Stimulated activated CD8-positive, alpha-beta memory T cell treated with anti-CD3 and anti-CD28 coated beads, Interleukin-12 subunit alpha, Interleukin-12 subunit beta, amount 100 ng/mL, for 1 hour (primary cell): Measurements from ENCODE around the gene DDAH1.

Source experiments
- DNase-seq: peaks from one replicate; pipeline ENCODE4 v3.0.0-alpha.2; 2020; ENCODE audit warnings: low read depth

Gene DDAH1

DNA sequence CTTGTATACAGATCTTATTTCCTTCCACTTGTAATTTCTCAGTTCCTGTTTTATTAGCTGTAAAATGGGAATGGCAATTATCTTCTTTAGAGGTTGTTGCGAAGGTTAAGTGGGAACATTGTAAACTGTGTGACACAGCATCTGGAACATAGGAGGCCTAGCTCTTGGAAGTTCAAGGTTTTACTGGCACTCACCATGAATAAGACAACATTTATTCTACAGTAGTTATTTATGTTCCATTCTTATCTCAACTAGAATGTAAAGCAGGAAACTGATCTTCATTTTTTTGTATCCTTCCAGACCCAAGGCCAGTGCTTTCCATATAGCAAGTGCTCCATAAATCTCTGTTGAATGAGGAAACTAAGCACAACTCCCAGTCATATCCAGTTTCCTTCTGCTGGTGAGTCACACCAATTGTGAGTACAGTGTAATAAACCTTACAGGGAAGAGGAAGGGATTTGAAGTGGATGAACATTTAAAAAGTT, 189.9 kb downstream of the DDAH1 start:
- DNase-seq, result no peak

DNA sequence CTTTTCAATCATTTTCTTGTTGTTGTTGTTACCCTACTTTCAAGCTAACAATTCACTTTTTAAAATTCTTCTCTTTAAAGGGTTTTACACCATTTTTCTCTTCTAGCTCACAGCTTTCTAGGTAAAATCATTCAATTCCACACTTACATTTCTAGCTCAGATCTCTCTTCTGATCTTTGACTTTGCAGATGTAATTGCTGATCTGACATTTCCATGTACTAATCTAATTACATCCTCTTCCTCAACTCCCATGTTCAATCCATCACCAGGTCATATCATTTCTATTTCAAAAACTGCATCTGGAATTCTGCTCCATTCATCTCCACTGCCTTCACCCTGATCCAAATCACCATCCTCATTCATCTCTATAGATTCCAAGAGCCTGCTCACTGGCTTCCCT, 191.6 kb downstream of the DDAH1 start:
- no peak for DNase-seq

DNA sequence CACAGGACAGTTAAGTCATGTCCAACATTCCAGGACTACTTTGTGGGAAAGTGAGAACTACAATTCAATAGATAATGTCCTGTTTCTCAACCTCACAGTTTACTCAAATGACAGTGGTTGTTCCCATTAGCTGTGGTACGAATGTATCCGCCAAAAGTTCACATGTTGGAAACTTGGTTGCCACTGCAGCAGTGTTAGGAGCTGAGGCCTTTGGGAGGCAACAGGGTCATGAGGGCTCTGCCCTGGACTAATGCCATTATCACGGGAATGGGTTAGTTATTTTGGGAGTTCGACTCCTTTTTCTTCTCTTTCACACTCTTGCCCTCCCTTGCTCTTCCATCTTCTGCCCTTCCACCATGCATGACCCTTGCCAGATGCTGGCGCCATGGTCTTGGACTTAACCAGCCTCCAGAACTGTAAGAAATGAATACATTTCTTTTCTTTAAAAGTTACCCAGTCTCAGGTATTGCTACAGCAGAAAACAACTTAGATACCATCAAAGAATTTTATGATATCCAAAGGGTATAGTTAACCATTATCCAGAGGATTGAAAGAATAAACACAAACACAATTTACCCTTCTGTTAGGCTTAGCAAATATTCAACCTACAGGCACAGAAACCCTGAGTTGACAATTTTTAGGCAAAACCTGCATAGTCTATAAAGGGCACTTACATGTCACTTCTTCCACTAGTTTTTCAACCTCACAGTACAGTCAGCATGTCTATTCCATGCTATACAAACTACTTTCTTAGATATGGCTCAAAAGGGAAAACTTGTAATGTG, 196.0 kb downstream of the DDAH1 start:
- DNase-seq, result no peak
